Fibroblast of the aortic adventitia (primary cell): ENCODE data around the gene ZFHX3. TPM values are rescaled to one million over a fixed set of nuclear protein-coding genes. Genes with fewer than 3 reads are reported as not detected.
A peak's percentile ranks its signal among the peaks of the same experiment; 100 is the strongest.

Source experiments
- DNase-seq: peaks from one replicate; pipeline ENCODE4 v3.0.0-alpha.2; 2010; ENCODE audit warnings: low read depth
- H3K4me3 ChIP-seq: 2 replicates; pipeline ENCODE4 v1.5.1; 2011; ENCODE audit warnings: low read depth, mild to moderate bottlenecking, control low read depth, low read length, moderate library complexity
- CTCF ChIP-seq: IDR thresholded peaks from 2 replicates; pipeline ENCODE4 v1.5.1; 2011; ENCODE audit warnings: mild to moderate bottlenecking, low read length, control low read depth, inconsistent platforms; ENCODE audit not compliant: insufficient read depth
- total RNA-seq: library from RNA; depleted of rRNA; stranded (reverse); fragments of >200 nt; gene quantifications from 2 replicates; pipeline ENCODE4 v1.2.3, GENCODE V29; 2012; ENCODE audit warnings: low replicate concordance

ZFHX3 gene
- total RNA-seq, 1 donor = 8.1 TPM

- no peak overlapping the region for H3K4me3 ChIP-seq
- DNase-seq = peak; percentile 44
- no peak for TF ChIP-seq CTCF
Measured at GRCh38 chr16:72975809-72976437, 72.0 kb downstream of the ZFHX3 start.

- no peak for TF ChIP-seq CTCF
- DNase-seq = no peak
- H3K4me3 ChIP-seq = no peak overlapping the region
Measured at GRCh38 chr16:72974142-72974769, 73.7 kb downstream of the ZFHX3 start.

- no peak for TF ChIP-seq CTCF
- no peak overlapping the region for H3K4me3 ChIP-seq
- DNase-seq = no peak
Measured at GRCh38 chr16:72972878-72973571, 74.9 kb downstream of the ZFHX3 start.

- no peak overlapping the region for H3K4me3 ChIP-seq
- TF ChIP-seq CTCF = no peak
- DNase-seq = no peak
Measured at GRCh38 chr16:72971370-72971769, 76.6 kb downstream of the ZFHX3 start.

GRCh38 chr16:72970656-72971055 is 77.3 kb downstream of the ZFHX3 start:
- TF ChIP-seq CTCF = no peak
- no peak overlapping the region for H3K4me3 ChIP-seq
- DNase-seq = no peak

- no peak for TF ChIP-seq CTCF
- H3K4me3 ChIP-seq = no peak overlapping the region
- no peak for DNase-seq
Measured at GRCh38 chr16:72969812-72970211, 78.1 kb downstream of the ZFHX3 start.
